HEK293 (cell line): ENCODE results near the gene PRTN3.

Experiments
- ZNF837 ChIP-seq: fragments of 450-650 bp; formaldehyde crosslinking; IDR thresholded peaks from 2 replicates; pipeline ENCODE4 v1.5.1; 2016; ENCODE audit warnings: missing biosample characterization, missing genetic modification characterization
- TF ChIP-seq, protein P1 (sequence below): fragments of 450-650 bp; formaldehyde crosslinking; IDR thresholded peaks from 2 replicates; pipeline ENCODE4 v1.5.1; 2016; ENCODE audit warnings: missing biosample characterization, missing genetic modification characterization
- TF ChIP-seq, protein P2 (sequence below): fragments of 450-650 bp; formaldehyde crosslinking; IDR thresholded peaks from 2 replicates; pipeline ENCODE4 v1.5.1; 2016; ENCODE audit warnings: missing biosample characterization, missing genetic modification characterization

DNA sequence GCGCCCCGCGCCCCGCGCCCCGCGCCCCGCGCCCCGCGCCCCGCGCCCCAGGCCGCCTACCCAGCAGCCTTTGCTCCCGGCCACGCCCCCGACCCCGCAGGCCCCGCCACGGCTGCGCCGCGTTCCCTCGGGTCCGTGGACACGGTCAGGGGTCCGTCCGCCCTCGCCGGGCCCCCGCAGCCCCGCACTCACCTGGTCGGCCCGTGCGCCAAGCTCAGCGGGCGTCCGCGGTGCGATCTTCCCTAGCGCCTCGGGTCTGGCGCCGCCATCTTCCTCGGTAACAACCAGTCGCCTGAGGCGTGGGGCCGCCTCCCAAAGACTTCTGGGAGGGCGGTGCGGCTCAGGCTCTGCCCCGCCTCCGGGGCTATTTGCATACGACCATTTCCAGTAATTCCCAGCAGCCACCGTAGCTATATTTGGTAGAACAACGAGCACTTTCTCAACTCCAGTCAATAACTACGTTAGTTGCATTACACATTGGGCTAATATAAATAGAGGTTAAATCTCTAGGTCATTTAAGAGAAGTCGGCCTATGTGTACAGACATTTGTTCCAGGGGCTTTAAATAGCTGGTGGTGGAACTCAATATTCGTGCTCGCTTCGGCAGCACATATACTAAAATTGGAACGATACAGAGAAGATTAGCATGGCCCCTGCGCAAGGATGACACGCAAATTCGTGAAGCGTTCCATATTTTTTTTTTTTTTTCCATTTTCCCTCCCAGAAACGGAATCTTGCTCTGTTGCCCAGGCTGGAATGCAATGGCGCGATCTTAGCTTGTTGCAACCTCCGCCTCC is 52.3 kb downstream of the PRTN3 start, which contains the start of the genes MED16 and RNU6-9:
- TF ChIP-seq, protein P1, sequence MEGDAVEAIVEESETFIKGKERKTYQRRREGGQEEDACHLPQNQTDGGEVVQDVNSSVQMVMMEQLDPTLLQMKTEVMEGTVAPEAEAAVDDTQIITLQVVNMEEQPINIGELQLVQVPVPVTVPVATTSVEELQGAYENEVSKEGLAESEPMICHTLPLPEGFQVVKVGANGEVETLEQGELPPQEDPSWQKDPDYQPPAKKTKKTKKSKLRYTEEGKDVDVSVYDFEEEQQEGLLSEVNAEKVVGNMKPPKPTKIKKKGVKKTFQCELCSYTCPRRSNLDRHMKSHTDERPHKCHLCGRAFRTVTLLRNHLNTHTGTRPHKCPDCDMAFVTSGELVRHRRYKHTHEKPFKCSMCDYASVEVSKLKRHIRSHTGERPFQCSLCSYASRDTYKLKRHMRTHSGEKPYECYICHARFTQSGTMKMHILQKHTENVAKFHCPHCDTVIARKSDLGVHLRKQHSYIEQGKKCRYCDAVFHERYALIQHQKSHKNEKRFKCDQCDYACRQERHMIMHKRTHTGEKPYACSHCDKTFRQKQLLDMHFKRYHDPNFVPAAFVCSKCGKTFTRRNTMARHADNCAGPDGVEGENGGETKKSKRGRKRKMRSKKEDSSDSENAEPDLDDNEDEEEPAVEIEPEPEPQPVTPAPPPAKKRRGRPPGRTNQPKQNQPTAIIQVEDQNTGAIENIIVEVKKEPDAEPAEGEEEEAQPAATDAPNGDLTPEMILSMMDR: no peak
- TF ChIP-seq, protein P2, sequence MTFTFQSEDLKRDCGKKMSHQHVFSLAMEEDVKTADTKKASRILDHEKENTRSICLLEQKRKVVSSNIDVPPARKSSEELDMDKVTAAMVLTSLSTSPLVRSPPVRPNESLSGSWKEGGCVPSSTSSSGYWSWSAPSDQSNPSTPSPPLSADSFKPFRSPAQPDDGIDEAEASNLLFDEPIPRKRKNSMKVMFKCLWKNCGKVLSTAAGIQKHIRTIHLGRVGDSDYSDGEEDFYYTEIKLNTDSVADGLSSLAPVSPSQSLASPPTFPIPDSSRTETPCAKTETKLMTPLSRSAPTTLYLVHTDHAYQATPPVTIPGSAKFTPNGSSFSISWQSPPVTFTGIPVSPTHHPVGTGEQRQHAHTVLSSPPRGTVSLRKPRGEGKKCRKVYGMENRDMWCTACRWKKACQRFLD (tag by site-specific recombination): no peak
- TF ChIP-seq ZNF837 (tag by site-specific recombination): no peak
